Effector memory CD4-positive, alpha-beta T cell (primary cell): ENCODE results near the gene ELAVL2.

ENCODE experiments used
- DNase-seq, 3 donors: peaks; one replicate each; pipeline ENCODE4 v3.0.0-alpha.2; 2020
- H3K27ac ChIP-seq: 2 replicates; pipeline ENCODE4 v1.7.0; 2013; ENCODE audit warnings: mild to moderate bottlenecking, low read length, moderate library complexity; ENCODE audit not compliant: insufficient read depth, poor library complexity, severe bottlenecking
- H3K27me3 ChIP-seq: replicated peaks from 2 replicates; pipeline ENCODE4 v1.7.0; 2013; ENCODE audit warnings: mild to moderate bottlenecking, low read length; ENCODE audit not compliant: insufficient read depth, control insufficient read depth, poor library complexity, severe bottlenecking
- H3K36me3 ChIP-seq: 2 replicates; pipeline ENCODE4 v1.7.0; 2013; ENCODE audit warnings: mild to moderate bottlenecking, low read length, moderate library complexity; ENCODE audit not compliant: control insufficient read depth, insufficient read depth
- H3K4me1 ChIP-seq: 2 replicates; pipeline ENCODE4 v1.7.0; 2013; ENCODE audit warnings: low read length, mild to moderate bottlenecking; ENCODE audit not compliant: control insufficient read depth, insufficient read depth, poor library complexity, severe bottlenecking
- H3K4me3 ChIP-seq: 2 replicates; pipeline ENCODE4 v1.7.0; 2013; ENCODE audit warnings: low read length, low read depth, mild to moderate bottlenecking; ENCODE audit not compliant: insufficient read depth, poor library complexity, severe bottlenecking
- H3K9me3 ChIP-seq: 2 replicates; pipeline ENCODE4 v1.7.0; 2013; ENCODE audit warnings: mild to moderate bottlenecking, low read length, moderate library complexity; ENCODE audit not compliant: control insufficient read depth

ELAVL2 gene

GRCh38 chr9:23698161-23698560 lies 127.9 kb downstream of the ELAVL2 start:
- Histone ChIP-seq H3K27ac (no peak overlapping the region), H3K4me3 (no peak overlapping the region), H3K9me3 (no peaks in the 10 kb centered on the region), H3K36me3 (no peaks in the 10 kb centered on the region), H3K27me3 (no peaks in the 10 kb centered on the region), H3K4me1 (no peaks in the 10 kb centered on the region)
- DNase-seq, result no peak

DNA sequence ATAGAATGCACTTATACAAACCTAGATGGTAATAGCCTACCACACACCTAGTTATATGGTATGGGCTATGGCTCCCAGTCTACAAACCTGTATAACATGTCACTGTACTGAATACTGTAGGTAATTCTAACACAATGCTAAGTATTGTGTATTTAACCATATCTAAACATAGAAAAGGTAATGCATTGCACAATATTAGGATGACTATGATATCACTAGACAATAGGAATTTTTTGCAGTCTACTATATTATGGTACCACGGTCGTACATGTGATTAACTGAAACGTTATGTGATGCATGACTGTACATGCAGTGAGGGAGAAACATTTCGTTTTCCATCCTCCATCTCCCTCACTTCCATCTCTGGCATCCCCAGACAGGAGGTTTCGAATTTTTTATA lies 130.5 kb downstream of the ELAVL2 start:
- Histone ChIP-seq H3K9me3 (no peaks in the 10 kb centered on the region), H3K4me3 (no peak overlapping the region), H3K4me1 (no peaks in the 10 kb centered on the region), H3K36me3 (no peaks in the 10 kb centered on the region), H3K27me3 (no peaks in the 10 kb centered on the region), H3K27ac (no peak overlapping the region)
- no peak for DNase-seq

DNA sequence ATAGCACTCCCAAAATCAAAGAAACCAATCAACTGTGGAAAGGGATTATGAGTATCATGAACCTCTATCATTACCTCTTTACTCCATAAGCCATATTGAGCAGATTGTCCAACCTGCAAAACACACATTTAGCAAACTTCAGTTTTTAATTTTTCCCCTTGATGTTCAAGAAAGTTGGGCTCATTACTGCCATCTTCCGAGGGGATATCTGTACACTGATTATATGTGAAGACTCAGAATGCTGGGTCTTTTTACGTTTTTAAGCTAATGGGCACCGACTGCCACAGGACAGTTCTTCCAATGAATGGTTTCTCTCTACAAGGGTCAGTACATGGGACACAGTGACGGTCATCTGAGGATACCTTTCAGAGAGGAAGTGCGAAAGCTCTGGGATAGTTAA lies 132.7 kb downstream of the ELAVL2 start:
- Histone ChIP-seq H3K9me3 (no peaks in the 10 kb centered on the region), H3K27me3 (no peaks in the 10 kb centered on the region), H3K27ac (no peak overlapping the region), H3K4me3 (no peak overlapping the region), H3K36me3 (no peaks in the 10 kb centered on the region), H3K4me1 (no peaks in the 10 kb centered on the region)
- DNase-seq, result no peak

GRCh38 chr9:23686896-23687295 lies 139.1 kb downstream of the ELAVL2 start:
- Histone ChIP-seq H3K9me3 (no peaks in the 10 kb centered on the region), H3K4me3 (no peak overlapping the region), H3K4me1 (no peaks in the 10 kb centered on the region)

GRCh38 chr9:23686257-23686656 lies 139.8 kb downstream of the ELAVL2 start:
- Histone ChIP-seq H3K4me3 (no peak overlapping the region), H3K27me3 (no peaks in the 10 kb centered on the region), H3K4me1 (no peaks in the 10 kb centered on the region), H3K9me3 (no peaks in the 10 kb centered on the region), H3K27ac (no peak overlapping the region), H3K36me3 (no peaks in the 10 kb centered on the region)
- no peak for DNase-seq

More at GRCh38 chr9:23686896-23687295, 139.1 kb downstream of the ELAVL2 start:
- Histone ChIP-seq H3K27ac (no peak overlapping the region), H3K27me3 (no peaks in the 10 kb centered on the region), H3K36me3 (no peaks in the 10 kb centered on the region)
- no peak for DNase-seq

GRCh38 chr9:23683611-23684061 lies 142.4 kb downstream of the ELAVL2 start:
- H3K27ac ChIP-seq, result no peak overlapping the region
- DNase-seq, result no peak
- no peaks in the 10 kb centered on the region for H3K9me3 ChIP-seq
- no peaks in the 10 kb centered on the region for H3K36me3 ChIP-seq
- H3K4me1 ChIP-seq, result no peaks in the 10 kb centered on the region
- H3K27me3 ChIP-seq, result no peaks in the 10 kb centered on the region
- no peak overlapping the region for H3K4me3 ChIP-seq

DNA sequence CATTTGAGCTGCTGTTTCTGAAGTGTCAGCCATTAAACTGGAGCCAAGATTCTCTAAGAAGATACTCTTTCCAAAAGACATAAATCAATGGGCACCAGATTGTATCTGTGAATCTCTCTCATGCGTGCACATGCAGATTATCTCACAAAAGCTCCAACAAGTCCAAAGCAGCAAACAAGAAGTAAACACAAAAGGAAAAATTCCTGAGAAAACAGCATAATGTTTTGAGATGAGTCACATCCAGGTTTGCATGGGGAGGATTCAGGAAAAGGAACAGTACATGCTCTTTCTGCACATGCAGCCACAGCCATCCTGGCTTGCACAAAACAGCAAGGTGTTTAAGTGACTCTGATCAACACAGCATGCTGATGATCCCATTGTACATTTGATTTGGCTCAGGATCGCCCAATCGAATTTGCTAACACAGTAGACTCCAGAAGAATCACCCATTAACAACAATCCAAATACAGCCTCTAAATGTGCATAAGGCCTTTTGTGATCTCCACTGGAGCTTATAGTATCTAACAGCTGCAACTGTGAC lies 143.1 kb downstream of the ELAVL2 start:
- no peaks in the 10 kb centered on the region for H3K9me3 ChIP-seq
- H3K36me3 ChIP-seq, result no peaks in the 10 kb centered on the region
- no peak overlapping the region for H3K27ac ChIP-seq
- no peaks in the 10 kb centered on the region for H3K27me3 ChIP-seq
- DNase-seq, result no peak
- H3K4me1 ChIP-seq, result no peaks in the 10 kb centered on the region
- H3K4me3 ChIP-seq, result no peak overlapping the region

GRCh38 chr9:23682352-23682751 lies 143.7 kb downstream of the ELAVL2 start:
- Histone ChIP-seq H3K27ac (no peak overlapping the region), H3K4me3 (no peak overlapping the region), H3K9me3 (no peaks in the 10 kb centered on the region), H3K27me3 (no peaks in the 10 kb centered on the region), H3K4me1 (no peaks in the 10 kb centered on the region), H3K36me3 (no peaks in the 10 kb centered on the region)
- DNase-seq, result no peak

GRCh38 chr9:23677446-23677845 lies 148.6 kb downstream of the ELAVL2 start:
- Histone ChIP-seq H3K27ac (no peak overlapping the region), H3K4me3 (no peak overlapping the region), H3K36me3 (no peaks in the 10 kb centered on the region), H3K9me3 (no peaks in the 10 kb centered on the region), H3K4me1 (no peaks in the 10 kb centered on the region), H3K27me3 (no peaks in the 10 kb centered on the region)
- DNase-seq, result no peak

- no peaks in the 10 kb centered on the region for H3K4me1 ChIP-seq
- DNase-seq, result no peak
- H3K4me3 ChIP-seq, result no peak overlapping the region
- no peak overlapping the region for H3K27ac ChIP-seq
- no peaks in the 10 kb centered on the region for H3K9me3 ChIP-seq
- H3K36me3 ChIP-seq, result no peaks in the 10 kb centered on the region
- no peaks in the 10 kb centered on the region for H3K27me3 ChIP-seq
Measured at GRCh38 chr9:23674016-23674585, 151.9 kb downstream of the ELAVL2 start.
